ENCODE results near the gene COL4A1.

Gene COL4A1

DNA sequence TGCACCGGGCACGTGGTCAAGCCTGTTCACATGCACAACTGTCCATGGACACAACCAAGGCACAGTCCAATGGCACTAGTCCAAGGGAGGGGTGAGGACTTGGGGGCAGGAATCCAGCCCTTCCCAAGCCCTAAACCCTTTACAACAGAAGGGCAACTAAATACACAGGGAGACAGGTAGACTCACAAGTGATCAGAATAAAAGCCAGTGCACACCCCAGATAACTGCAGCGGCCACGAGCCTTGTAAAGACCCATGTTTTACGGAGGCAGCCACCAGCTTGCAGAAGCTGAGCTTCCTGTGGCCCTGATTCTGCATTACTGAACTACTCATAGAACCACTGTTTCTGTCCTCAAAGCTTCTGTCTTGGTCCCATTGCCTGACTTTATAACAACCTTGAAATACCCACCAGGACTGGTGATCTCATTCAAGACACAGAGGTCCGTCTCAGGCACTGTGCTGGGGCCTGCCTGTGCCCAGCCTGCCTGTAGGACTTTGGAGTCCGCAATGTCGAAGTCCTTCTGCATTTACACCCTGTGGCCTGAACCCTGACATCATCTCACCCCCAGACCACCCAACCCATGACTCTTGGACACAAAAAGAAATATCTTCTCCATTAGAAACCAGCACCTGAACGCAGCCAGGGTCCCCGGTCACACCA is 181.2 kb downstream of the COL4A1 start:
- peak overlapping the region; percentile 90 for H3K18ac ChIP-seq (ENCODE audit: low read length)
- peak overlapping the region; percentile 7 for H4K91ac ChIP-seq (ENCODE audit: low read depth, low read length, poor library complexity)
- H3K4me3 ChIP-seq (ENCODE audit: low read length in 2 of 2) = peak overlapping the region in 1 of 2 donors; percentile 24
- peak overlapping the region; percentile 89 for H2AFZ ChIP-seq (ENCODE audit: low read length)
- H3K9ac ChIP-seq (ENCODE audit: low read depth, low read length, poor library complexity) = no peak overlapping the region
- H2BK15ac ChIP-seq (ENCODE audit: low read length) = peak overlapping the region; percentile 0
- WGBS, 2 donors (ENCODE audit: extremely low coverage in 2 of 2, insufficient read length in 2 of 2, insufficient replicate concordance in 1 of 2) = no CpG with 5 or more reads among the region's 10 CpGs
- peak overlapping the region; percentile 95 for H3K27ac ChIP-seq (replicated peaks; ENCODE audit: low read length)
- H3K23ac ChIP-seq (ENCODE audit: low read depth, low read length, poor library complexity) = no peak overlapping the region
- peak overlapping the region; percentile 84 for H2BK120ac ChIP-seq (ENCODE audit: low read depth, low read length)
- no peak overlapping the region for H4K8ac ChIP-seq (ENCODE audit: low read depth, low read length)
- no peaks in the 10 kb centered on the region for H3K79me1 ChIP-seq (ENCODE audit: low read depth, low read length)
- H3K9me3 ChIP-seq (replicated peaks in 1 of 2; ENCODE audit: control insufficient read depth in 2 of 2, insufficient read depth in 1 of 2, low read depth in 1 of 2, low read length in 2 of 2) = peaks cover 0 to 14% of the 10 kb centered on the region in 2 donors
- H3K4me1 ChIP-seq (ENCODE audit: control insufficient read depth in 2 of 2, insufficient read depth in 1 of 2, low read depth in 1 of 2, low read length in 2 of 2) = peaks cover 23 to 38% of the 10 kb centered on the region in 2 donors
- peak overlapping the region; percentile 73 for H3K14ac ChIP-seq (ENCODE audit: low read length)
- peak overlapping the region; percentile 98 for H2BK12ac ChIP-seq (ENCODE audit: low read length)
- no peak for DNase-seq (ENCODE audit: low spot score)
- no peaks in the 10 kb centered on the region for H3K36me3 ChIP-seq (replicated peaks in 1 of 2; ENCODE audit: control insufficient read depth in 2 of 2, insufficient read depth in 2 of 2, low read length in 2 of 2)
- no peaks in the 10 kb centered on the region for H3K27me3 ChIP-seq (ENCODE audit: control insufficient read depth in 3 of 3, insufficient read depth in 3 of 3, low read depth in 1 of 3, low read length in 3 of 3)
- peak overlapping the region; percentile 12 for H3K4me2 ChIP-seq (ENCODE audit: insufficient read depth, low read length, poor library complexity, severe bottlenecking)
- H2AK5ac ChIP-seq (ENCODE audit: low read depth, low read length) = peak overlapping the region; percentile 21
- H2BK5ac ChIP-seq (ENCODE audit: low read length) = peak overlapping the region; percentile 41
- H3K4ac ChIP-seq (ENCODE audit: low read length) = peak overlapping the region; percentile 2

DNA sequence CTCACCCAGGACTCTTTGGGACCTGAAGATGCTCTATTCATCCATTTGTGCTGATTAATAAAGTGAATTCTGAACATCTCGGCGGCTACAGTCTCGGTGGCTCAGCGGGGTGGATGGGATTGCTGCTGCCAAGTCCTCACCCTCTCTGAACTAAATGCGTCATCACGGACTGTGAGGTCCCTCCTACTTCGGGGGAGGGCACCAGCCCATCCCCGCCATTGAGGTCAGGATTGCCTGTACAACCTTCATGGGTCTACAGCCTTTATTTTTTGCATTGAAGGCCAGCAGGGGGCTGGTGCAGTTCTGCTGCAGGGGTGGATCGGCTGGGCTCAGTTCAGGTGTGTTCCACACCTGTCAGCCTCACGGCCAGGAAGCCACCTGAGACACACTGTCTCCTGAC is 181.8 kb downstream of the COL4A1 start:
- Histone ChIP-seq H3K27me3 (ENCODE audit: control insufficient read depth in 3 of 3, insufficient read depth in 3 of 3, low read depth in 1 of 3, low read length in 3 of 3) (no peaks in the 10 kb centered on the region), H3K9ac (ENCODE audit: low read depth, low read length, poor library complexity) (no peak overlapping the region), H3K14ac (ENCODE audit: low read length) (peak overlapping the region; percentile 73), H2BK15ac (ENCODE audit: low read length) (peak overlapping the region; percentile 0), H3K27ac (replicated peaks; ENCODE audit: low read length) (peak overlapping the region; percentile 95), H3K18ac (ENCODE audit: low read length) (peak overlapping the region; percentile 90), H3K4me2 (ENCODE audit: insufficient read depth, low read length, poor library complexity, severe bottlenecking) (no peak overlapping the region), H4K91ac (ENCODE audit: low read depth, low read length, poor library complexity) (peak overlapping the region; percentile 60), H3K4me1 (ENCODE audit: control insufficient read depth in 2 of 2, insufficient read depth in 1 of 2, low read depth in 1 of 2, low read length in 2 of 2) (peaks cover 21 to 34% of the 10 kb centered on the region in 2 donors), H3K36me3 (replicated peaks in 1 of 2; ENCODE audit: control insufficient read depth in 2 of 2, insufficient read depth in 2 of 2, low read length in 2 of 2) (no peaks in the 10 kb centered on the region), H3K23ac (ENCODE audit: low read depth, low read length, poor library complexity) (no peak overlapping the region), H2BK120ac (ENCODE audit: low read depth, low read length) (peak overlapping the region; percentile 84), H3K4ac (ENCODE audit: low read length) (peak overlapping the region; percentile 2), H2AK5ac (ENCODE audit: low read depth, low read length) (peak overlapping the region; percentile 21), H4K8ac (ENCODE audit: low read depth, low read length) (no peak overlapping the region), H3K9me3 (replicated peaks in 1 of 2; ENCODE audit: control insufficient read depth in 2 of 2, insufficient read depth in 1 of 2, low read depth in 1 of 2, low read length in 2 of 2) (peaks cover 0 to 14% of the 10 kb centered on the region in 2 donors), H2BK12ac (ENCODE audit: low read length) (peak overlapping the region; percentile 98), H3K79me1 (ENCODE audit: low read depth, low read length) (no peaks in the 10 kb centered on the region), H2AFZ (ENCODE audit: low read length) (no peak overlapping the region), H2BK5ac (ENCODE audit: low read length) (peak overlapping the region; percentile 41), H3K4me3 (ENCODE audit: low read length in 2 of 2) (no peak overlapping the region)
- no CpG with 5 or more reads among the region's 10 CpGs for WGBS, 2 donors (ENCODE audit: extremely low coverage in 2 of 2, insufficient read length in 2 of 2, insufficient replicate concordance in 1 of 2)
- DNase-seq (ENCODE audit: low spot score) = no peak

- Histone ChIP-seq H3K18ac (ENCODE audit: low read length) (peak overlapping the region; percentile 90), H2BK5ac (ENCODE audit: low read length) (peak overlapping the region; percentile 41), H3K36me3 (replicated peaks in 1 of 2; ENCODE audit: control insufficient read depth in 2 of 2, insufficient read depth in 2 of 2, low read length in 2 of 2) (no peaks in the 10 kb centered on the region), H3K4me2 (ENCODE audit: insufficient read depth, low read length, poor library complexity, severe bottlenecking) (no peak overlapping the region), H2AK5ac (ENCODE audit: low read depth, low read length) (peak overlapping the region; percentile 21), H2BK12ac (ENCODE audit: low read length) (peak overlapping the region; percentile 86), H2BK15ac (ENCODE audit: low read length) (peak overlapping the region; percentile 0), H3K4me3 (ENCODE audit: low read length in 2 of 2) (no peak overlapping the region), H3K14ac (ENCODE audit: low read length) (no peak overlapping the region), H3K27ac (replicated peaks; ENCODE audit: low read length) (peak overlapping the region; percentile 95), H2AFZ (ENCODE audit: low read length) (no peak overlapping the region), H4K8ac (ENCODE audit: low read depth, low read length) (no peak overlapping the region), H3K23ac (ENCODE audit: low read depth, low read length, poor library complexity) (no peak overlapping the region), H3K4me1 (ENCODE audit: control insufficient read depth in 2 of 2, insufficient read depth in 1 of 2, low read depth in 1 of 2, low read length in 2 of 2) (peaks cover 21 to 34% of the 10 kb centered on the region in 2 donors), H3K9me3 (replicated peaks in 1 of 2; ENCODE audit: control insufficient read depth in 2 of 2, insufficient read depth in 1 of 2, low read depth in 1 of 2, low read length in 2 of 2) (peaks cover 0 to 14% of the 10 kb centered on the region in 2 donors), H4K91ac (ENCODE audit: low read depth, low read length, poor library complexity) (peak overlapping the region; percentile 60), H3K27me3 (ENCODE audit: control insufficient read depth in 3 of 3, insufficient read depth in 3 of 3, low read depth in 1 of 3, low read length in 3 of 3) (no peaks in the 10 kb centered on the region), H3K79me1 (ENCODE audit: low read depth, low read length) (no peaks in the 10 kb centered on the region), H3K4ac (ENCODE audit: low read length) (no peak overlapping the region), H2BK120ac (ENCODE audit: low read depth, low read length) (peak overlapping the region; percentile 84), H3K9ac (ENCODE audit: low read depth, low read length, poor library complexity) (no peak overlapping the region)
- no peak for DNase-seq (ENCODE audit: low spot score)
- WGBS, 2 donors (ENCODE audit: extremely low coverage in 2 of 2, insufficient read length in 2 of 2, insufficient replicate concordance in 1 of 2) = no CpG with 5 or more reads among the region's 14 CpGs
These were observed 182.6 kb downstream of the COL4A1 start for GRCh38 chr13:110124201-110124940.

Measured in neuronal stem cell (in vitro differentiated cells).